Cardiac muscle cell (in vitro differentiated cells and primary cell): Measurements from ENCODE around the gene ACO2. TPM values are rescaled to one million over a fixed set of nuclear protein-coding genes. Genes with fewer than 3 reads are reported as not detected.

ENCODE experiments used
- DNase-seq, 2 donors: peaks; one replicate each; pipeline versions ENCODE4 v3.0.0 to v3.0.0-alpha.2; 2010 to 2017; ENCODE audit warnings: low read depth in 1 of 2, low spot score in 1 of 2
- H3K27ac ChIP-seq: fragments of 200-600 bp; sonication (generic); 2 replicates; pipeline ENCODE4 v1.5.1; 2016
- H3K27me3 ChIP-seq: fragments of 200-600 bp; sonication (generic); 2 replicates; pipeline ENCODE4 v1.6.0; 2016; ENCODE audit warnings: control low read depth
- H3K36me3 ChIP-seq: fragments of 200-600 bp; sonication (generic); 2 replicates; pipeline ENCODE4 v1.5.1; 2016; ENCODE audit warnings: control low read depth
- H3K4me1 ChIP-seq: fragments of 200-600 bp; sonication (generic); 2 replicates; pipeline ENCODE4 v1.8.1; 2017; ENCODE audit warnings: low read depth, mild to moderate bottlenecking, mixed run types
- H3K4me3 ChIP-seq: fragments of 200-600 bp; sonication (generic); 2 replicates; pipeline ENCODE4 v1.5.1; 2016; ENCODE audit warnings: mild to moderate bottlenecking
- H3K9me3 ChIP-seq: fragments of 200-600 bp; sonication (generic); 2 replicates; pipeline ENCODE4 v1.5.1; 2017; ENCODE audit warnings: low read depth, mild to moderate bottlenecking, control low read depth
- polyA plus RNA-seq: library from polyadenylated mRNA; unstranded; fragments of >200 nt; fragmentation: Nextera tagmentation; extraction: Ambion mirVana; gene quantifications from 2 replicates; pipeline ENCODE4 v1.2.1, GENCODE V29; 2016
- total RNA-seq: library from RNA; depleted of rRNA; stranded (reverse); fragments of >200 nt; gene quantifications from 2 replicates; pipeline ENCODE4 v1.2.3, GENCODE V29; 2016
- TF ChIP-seq, protein P1 (sequence below): IDR thresholded peaks from 2 replicates; pipeline ENCODE4 v1.5.1; 2012; ENCODE audit warnings: low read depth, mild to moderate bottlenecking, low read length

The ACO2 gene
- total and polyA plus RNA-seq, 2 experiments from 2014 or later, result 183 to 328 TPM

DNA sequence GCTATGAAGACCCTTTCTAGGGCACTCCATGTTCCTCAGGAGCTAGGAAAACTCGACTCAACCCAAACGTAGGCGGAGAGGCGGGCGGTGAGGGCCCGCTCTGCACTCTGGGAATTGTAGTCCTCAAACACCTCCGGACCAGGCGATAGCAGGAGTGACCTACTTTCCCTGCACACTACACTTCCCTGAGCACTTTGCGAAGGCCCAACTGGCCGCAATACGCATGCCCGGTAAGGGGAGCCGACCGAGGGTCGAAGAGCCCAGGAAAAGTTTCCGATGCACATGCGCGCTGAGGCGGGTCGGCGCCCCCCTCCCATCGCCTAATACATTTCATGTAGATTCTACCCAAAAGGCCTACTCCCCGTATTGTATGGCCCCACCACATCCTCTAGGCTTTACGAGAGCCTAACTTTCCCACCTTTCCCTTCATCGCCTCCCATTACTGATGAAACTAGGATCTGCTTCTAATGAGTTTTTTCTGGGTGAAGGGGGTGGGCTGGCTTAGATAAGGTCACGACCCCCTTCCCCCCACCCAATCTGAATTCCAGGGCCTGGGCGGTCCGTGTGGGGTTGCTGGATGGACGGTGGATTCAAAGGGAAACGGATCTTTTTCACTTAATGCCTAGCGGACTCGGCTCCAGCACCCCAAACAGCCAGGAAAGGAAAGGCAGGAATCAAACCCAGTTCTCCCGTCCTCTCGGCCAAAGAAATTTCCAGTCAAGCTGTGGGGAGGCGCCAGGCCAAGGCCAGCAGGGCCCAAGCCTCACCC lies 24.4 kb upstream of the ACO2 start:
- Histone ChIP-seq H3K4me1 (peaks cover 11% of the 10 kb centered on the region), H3K27me3 (no peaks in the 10 kb centered on the region), H3K36me3 (peaks cover 5% of the 10 kb centered on the region), H3K4me3 (peak overlapping the region; percentile 99), H3K27ac (peak overlapping the region; percentile 97), H3K9me3 (no peaks in the 10 kb centered on the region)
- TF ChIP-seq, protein P1, sequence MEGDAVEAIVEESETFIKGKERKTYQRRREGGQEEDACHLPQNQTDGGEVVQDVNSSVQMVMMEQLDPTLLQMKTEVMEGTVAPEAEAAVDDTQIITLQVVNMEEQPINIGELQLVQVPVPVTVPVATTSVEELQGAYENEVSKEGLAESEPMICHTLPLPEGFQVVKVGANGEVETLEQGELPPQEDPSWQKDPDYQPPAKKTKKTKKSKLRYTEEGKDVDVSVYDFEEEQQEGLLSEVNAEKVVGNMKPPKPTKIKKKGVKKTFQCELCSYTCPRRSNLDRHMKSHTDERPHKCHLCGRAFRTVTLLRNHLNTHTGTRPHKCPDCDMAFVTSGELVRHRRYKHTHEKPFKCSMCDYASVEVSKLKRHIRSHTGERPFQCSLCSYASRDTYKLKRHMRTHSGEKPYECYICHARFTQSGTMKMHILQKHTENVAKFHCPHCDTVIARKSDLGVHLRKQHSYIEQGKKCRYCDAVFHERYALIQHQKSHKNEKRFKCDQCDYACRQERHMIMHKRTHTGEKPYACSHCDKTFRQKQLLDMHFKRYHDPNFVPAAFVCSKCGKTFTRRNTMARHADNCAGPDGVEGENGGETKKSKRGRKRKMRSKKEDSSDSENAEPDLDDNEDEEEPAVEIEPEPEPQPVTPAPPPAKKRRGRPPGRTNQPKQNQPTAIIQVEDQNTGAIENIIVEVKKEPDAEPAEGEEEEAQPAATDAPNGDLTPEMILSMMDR, result no peak
- peak; percentile 98 for DNase-seq

DNA sequence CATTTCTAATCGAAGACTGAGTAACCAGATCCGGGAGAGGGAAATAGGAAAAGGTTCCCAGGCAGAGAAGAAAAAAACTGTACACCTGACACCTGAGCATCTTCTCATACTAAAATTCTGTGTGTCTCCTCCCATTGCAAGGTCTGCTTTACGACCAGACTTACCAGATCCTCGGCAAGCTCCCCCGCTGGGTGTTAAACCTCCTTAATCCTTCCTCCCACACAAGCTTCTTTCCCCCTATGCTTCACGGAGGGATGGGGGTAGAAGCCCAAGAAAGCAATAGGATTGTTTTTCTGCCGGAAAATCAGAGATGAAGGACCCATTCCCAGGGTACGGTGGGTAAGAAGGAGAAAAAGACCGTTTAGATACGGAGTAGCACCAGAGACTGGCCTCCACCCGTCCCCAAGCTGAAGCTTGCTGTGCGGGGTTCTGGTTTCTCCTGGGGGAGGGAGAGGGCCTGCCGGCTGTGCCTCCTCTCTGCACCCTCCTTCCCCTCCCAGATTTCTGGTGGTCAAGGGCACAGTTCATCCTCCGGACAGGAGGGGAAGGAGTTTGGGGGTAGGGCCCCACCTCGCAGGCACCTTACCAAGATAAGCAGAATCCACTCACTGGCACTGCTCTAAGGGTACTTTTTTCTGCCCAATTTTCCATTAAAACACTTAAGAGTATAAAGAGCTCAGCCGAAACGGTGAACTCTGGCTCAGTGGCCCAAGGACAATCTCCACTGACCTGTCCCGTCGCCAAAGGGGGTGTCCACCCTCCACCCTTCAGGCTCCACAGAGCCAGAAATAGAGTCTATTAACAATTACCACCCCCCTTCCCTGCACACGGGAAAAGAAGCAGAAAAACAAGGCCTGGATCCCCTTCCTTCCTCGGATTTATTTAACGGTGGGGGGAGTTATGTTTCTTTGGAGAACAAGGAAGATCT lies 23.5 kb upstream of the ACO2 start:
- Histone ChIP-seq H3K36me3 (peaks cover 5% of the 10 kb centered on the region), H3K4me3 (peak overlapping the region; percentile 99), H3K27ac (peak overlapping the region; percentile 97), H3K9me3 (no peaks in the 10 kb centered on the region), H3K27me3 (no peaks in the 10 kb centered on the region), H3K4me1 (peaks cover 9% of the 10 kb centered on the region)
- DNase-seq, result peak in 1 of 2 donors; percentile 29
- TF ChIP-seq, protein P1, result no peak

DNA sequence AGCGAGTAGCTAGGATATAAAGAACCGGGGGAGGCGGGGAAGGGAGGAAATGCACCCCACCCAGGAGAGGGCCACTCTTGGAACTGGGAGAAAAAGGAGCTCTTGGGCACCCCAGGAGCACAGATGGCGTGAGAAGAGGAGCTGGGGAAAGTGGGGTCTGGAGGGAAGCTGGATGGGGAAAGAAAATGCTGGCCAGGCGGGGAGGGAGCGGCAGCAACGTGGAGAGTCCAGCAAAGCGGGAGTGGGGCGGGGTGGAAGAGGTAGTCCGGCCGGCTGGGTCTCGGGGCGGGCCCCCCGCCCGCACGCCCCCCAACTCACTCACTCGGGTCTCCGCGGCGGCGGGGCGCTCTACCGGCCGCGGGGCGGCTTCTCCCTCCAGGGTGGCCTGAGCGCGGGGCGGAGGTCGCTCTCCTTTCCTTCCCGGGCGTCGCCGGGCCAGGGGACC lies 22.8 kb upstream of the ACO2 start:
- DNase-seq, result peak in 1 of 2 donors; percentile 27
- H3K27ac ChIP-seq, result peak overlapping the region; percentile 97

DNA sequence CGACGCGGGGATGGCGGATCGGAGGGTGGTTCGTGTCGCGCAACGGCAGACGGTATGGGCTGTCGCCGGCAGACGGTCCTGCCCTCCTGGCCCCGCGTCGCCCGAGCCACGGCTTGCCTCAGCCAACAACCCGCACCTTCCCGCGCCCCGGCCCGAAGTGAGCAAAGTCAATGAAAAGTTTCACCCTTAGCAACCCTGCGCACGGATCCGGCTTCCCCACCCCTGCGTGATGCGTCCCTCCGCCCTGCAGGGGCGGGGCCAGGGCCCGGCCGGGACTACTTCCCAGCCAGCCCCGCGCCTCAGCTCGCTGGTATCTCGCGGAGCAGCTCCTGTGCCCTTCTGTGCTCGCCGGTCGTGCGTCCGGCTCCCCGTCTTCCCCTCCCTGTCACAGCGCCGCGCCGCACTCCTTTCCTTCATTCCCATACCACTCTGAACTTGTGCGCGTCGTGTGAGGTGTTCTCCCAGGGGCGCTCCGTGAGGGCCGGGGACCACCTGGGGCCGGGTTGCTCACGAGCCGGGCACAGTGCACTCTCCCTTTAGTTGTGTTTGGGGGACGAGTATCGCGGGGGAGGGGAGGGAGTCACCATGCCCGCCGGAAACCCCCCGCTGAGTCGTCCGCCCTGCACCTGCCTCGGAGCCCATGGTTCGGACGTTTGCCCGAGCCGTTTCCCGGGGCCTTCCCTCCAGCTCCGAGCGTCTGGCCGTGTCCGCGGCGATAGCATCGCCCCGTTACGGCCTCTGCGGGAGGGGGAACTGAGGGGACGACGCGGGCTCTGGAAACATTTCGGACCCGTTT lies 22.1 kb upstream of the ACO2 start, which contains the start of gene TOB2:
Gene TOB2, minus strand, starts transcription at position 163 of the 796 bp plus-strand sequence. CDS start 9,456 bp downstream, outside the sequence.
- peak; percentile 96 to 98 for DNase-seq
- Histone ChIP-seq H3K9me3 (no peaks in the 10 kb centered on the region), H3K36me3 (peaks cover 5% of the 10 kb centered on the region), H3K4me3 (peak within 1 kb of the TSS; percentile 99), H3K4me1 (peaks cover 12% of the 10 kb centered on the region), H3K27me3 (no peaks in the 10 kb centered on the region), H3K27ac (peak within 1 kb of the TSS; percentile 97)
- TF ChIP-seq, protein P1, result no peak

More for the DNA sequence above, 22.8 kb upstream of the ACO2 start:
- Histone ChIP-seq H3K27me3 (no peaks in the 10 kb centered on the region), H3K4me3 (peak overlapping the region; percentile 99), H3K9me3 (no peaks in the 10 kb centered on the region), H3K4me1 (peaks cover 12% of the 10 kb centered on the region), H3K36me3 (peaks cover 5% of the 10 kb centered on the region)
- TF ChIP-seq, protein P1, result no peak
